Activated naive CD8-positive, alpha-beta T cell treated with anti-CD3 and anti-CD28 coated beads, Interleukin-2, amount 50 U/mL, for 16 hours (primary cell): ENCODE data around the gene ZNF226.
"Not testable (repeated sequence)": the region's sequence is repeated elsewhere in the genome, so short reads cannot be mapped to it uniquely, and the experiment has no call there.

Experiments
- DNase-seq: peaks from one replicate; pipeline ENCODE4 v3.0.0-alpha.2; 2020; ENCODE audit warnings: low read depth, low spot score

ZNF226 gene

GRCh38 chr19:44164673-44165512 lies at the start of gene ZNF226:
Gene ZNF226, plus strand, starts transcription at chr19:44165100. Its CDS starts 4,981 bp downstream, at chr19:44170081.
- DNase-seq = peak; percentile 62

DNA sequence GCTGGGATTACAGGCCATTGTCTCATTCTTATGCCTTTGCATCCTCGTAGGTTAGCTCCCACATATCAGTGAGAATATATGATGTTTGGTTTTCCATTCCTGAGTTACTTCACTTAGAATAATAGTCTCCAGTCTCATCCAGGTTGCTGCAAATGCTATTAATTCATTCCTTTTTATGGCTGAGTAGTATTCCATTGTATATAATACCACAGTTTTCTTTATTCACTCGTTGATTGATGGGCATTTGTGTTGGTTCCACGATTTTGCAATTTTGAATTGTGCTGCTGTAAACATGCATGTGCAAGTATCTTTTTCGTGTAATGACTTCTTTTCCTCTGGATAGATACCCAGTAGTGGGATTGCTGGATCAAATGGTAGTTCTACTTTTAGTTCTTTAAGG lies 43.7 kb upstream of the ZNF226 start:
- not testable (repeated sequence) for DNase-seq

DNA sequence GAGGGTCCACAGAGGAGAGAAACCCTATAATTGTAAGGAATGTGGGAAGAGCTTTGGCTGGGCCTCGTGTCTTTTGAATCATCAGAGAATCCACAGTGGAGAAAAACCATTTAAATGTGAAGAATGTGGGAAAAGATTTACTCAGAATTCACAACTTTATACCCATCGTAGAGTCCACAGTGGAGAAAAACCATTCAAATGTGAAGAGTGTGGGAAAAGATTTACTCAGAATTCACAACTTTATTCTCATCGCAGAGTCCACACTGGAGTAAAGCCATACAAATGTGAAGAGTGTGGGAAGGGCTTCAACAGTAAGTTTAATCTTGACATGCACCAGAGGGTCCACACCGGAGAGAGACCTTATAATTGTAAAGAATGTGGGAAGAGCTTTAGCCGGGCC lies 32.9 kb upstream of the ZNF226 start:
- DNase-seq = no peak

DNA sequence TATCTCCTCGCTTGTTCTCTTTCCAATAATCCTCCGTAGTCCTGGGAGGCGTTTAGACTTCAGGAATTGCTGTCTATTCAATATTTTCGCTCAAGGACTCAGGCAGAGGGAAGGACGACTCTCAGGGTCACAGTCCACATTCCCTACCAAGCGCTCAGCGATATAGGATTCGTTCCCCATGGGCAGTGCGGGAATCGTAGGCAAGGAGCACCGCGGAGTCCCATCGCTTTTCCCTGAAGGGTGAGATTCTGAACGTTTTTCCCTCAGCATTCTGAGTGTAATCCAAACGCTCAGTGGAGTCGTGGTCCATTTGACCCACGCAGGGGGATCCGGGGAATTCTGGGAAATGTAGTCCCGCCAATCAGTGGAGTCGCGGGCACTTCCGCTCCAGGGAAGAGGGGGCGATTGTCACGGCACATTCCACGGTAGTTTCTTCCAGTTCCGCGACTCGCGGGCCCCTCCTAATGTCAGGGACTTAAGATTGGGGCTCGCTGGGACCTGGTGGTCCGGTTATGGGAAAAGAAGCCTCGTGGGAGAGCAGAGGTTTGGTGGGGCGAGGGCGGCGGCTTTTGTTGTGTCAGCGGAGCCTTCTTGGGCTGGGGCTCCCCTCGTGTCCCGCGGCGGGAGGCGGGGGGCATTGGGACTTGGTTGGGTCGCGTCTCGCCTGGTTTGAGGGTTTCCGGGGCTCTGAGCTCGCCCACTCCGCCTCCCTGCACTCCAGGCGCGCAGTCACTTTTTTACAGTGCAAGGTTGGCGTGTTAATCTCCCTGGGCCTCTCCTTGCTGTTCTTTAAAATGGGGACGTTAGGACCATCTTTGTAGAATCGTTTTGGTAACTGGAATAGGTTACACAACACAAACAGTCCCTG lies 23.5 kb upstream of the ZNF226 start, which contains the start of gene ZNF234:
Gene ZNF234 (plus strand): TSS at position 364 of the 868 bp plus-strand sequence. CDS start 3,079 bp downstream, outside the sequence.
- peak; percentile 41 for DNase-seq

DNA sequence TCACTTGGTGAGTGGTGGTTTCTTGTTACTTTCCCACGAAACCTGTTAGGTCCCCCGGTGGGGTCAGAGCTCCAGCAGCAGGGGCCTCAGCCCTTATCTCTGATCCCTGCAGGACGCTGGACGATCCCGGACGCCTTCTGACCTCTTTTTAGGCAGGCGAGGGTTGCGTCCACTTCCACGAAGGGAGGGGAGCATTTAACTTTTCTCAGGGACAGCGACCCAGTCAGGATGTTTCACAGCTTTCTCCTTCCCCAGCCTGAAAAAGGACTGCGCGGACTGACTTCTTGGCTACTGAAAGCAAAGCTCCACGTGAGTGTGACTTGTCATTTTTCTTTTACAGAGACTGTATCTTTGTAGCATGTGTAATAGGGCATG lies 22.9 kb upstream of the ZNF226 start:
- no peak for DNase-seq

DNA sequence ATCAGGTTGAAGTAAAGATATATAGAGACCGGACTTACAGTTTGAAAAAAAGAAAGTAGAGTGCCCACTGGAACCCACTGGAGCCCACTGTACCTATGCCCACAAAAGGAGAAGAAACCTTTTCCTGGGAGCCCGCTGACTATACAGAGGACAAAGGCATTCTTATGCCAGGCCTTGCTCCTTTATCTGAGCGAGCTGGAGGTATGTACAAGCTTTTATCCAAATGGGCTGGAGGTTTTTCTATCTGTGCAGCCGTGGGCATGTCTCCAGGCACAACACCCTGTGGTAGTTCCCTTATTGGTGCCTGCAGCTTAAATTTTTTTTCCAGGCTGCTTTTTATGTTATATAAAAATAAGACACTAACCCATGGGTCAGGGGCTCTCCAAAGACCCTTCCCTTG lies 15.1 kb upstream of the ZNF226 start:
- DNase-seq = no peak

DNA sequence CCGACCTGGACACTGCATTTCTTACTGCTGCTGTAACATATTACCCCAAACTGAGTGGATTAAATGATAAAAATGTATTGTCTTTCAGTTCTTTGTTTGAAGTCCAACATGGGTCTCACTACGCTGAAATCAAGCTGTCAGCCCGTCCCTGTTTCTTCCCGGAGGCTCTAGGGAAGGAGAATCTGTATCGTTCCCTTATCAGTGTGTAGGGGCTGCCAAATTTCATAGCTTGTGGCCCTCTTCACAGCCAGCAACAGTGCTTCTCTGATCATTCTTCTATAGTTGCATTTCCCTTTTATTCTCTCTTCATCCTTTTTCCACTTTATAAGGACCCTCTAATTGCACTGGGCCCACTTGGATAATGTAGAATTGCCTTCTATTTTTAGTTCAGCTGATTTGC lies 13.4 kb upstream of the ZNF226 start:
- no peak for DNase-seq

- no peak for DNase-seq
These were observed 8.4 kb upstream of the ZNF226 start for GRCh38 chr19:44156475-44156874.

- DNase-seq = no peak
These were observed 1.1 kb upstream of the ZNF226 start for GRCh38 chr19:44163789-44164188.

DNA sequence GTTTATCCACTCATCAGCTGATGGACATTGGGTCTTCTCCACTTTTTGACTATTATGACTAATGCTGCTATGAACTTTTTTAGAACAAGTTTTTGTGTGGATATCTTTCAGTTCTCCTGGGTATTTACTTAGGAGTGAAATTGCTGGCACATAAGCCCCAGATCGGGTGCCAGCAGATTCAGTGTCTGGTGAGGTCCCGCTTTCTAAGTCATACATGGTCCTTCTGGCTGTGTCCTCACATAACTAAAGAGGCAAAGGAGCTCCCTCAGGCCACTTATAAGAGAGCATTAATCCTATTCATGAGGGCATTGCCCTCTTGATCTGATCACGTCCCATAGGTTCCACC lies 600 bp upstream of the ZNF226 start:
- no peak for DNase-seq

DNA sequence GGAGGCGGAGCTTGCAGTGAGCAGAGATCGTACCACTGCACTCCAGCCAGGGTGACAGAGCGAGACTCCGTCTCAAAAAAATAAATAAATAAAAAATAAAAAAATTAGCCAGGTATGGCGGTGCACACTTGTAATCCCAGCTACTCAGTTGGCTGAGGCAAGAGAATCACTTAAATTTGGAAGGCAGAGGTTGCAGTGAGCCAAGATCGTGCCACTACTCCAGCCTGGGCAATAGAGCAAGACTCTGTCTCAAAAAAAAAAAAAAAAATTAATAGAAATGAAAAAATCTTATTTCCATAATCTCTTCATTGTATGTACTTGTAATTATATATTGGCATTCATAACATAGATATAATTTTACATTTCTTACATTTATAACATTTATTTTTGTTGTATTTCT lies 5.8 kb downstream of the ZNF226 start:
- not testable (repeated sequence) for DNase-seq

DNA sequence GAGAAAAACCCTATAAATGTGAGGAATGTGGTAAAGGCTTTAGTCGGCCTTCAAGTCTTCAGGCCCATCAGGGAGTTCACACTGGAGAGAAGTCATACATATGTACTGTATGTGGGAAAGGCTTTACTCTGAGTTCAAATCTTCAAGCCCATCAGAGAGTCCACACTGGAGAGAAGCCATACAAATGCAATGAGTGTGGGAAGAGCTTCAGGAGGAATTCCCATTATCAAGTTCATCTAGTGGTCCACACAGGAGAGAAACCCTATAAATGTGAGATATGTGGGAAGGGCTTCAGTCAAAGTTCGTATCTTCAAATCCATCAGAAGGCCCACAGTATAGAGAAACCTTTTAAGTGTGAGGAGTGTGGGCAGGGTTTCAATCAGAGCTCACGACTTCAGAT lies 11.7 kb downstream of the ZNF226 start:
- no peak for DNase-seq

GRCh38 chr19:44180968-44181367 lies 16.1 kb downstream of the ZNF226 start:
- no peak for DNase-seq

- no peak for DNase-seq
These were observed 17.2 kb downstream of the ZNF226 start for GRCh38 chr19:44182145-44182544.

DNA sequence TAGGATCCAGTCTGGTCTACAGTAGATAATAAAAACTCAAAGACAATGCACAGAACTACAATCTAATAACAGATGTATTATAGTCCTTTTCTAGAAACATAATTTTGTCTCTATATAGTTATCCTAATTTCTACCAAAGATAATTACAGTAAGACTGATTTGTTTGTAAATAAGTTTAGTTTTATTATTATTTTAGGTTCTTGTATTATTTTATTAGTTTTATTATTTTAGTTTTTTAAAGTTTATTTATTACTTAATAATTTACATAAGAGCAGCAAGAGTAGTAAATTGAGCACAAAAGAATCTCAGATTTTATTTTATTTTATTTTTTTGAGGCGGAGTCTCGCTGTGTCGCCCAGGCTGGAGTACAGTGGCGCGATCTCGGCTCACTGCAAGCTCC lies 25.1 kb downstream of the ZNF226 start:
- DNase-seq = no peak

GRCh38 chr19:44192127-44192526 lies 27.2 kb downstream of the ZNF226 start:
- no peak for DNase-seq

- no peak for DNase-seq
These were observed 31.9 kb downstream of the ZNF226 start for GRCh38 chr19:44196772-44197171.

DNA sequence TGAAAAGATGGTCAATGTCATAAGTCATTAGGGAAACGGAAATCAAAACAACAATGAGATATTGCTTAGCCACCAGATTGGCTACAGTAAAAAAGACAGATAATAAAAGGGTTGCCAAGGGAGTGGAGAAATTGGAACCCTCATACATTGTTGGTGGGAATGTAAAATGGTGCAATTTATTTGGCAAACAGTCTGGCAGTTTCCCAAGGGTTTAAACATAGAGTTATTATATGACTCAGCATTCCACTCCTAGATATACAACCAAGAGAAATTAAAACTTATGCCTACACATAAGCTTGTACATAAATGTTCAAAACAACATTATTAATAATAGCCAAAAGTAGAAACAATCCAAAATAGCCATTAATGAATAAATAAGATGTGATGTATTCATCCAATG lies 37.6 kb downstream of the ZNF226 start:
- DNase-seq = no peak

DNA sequence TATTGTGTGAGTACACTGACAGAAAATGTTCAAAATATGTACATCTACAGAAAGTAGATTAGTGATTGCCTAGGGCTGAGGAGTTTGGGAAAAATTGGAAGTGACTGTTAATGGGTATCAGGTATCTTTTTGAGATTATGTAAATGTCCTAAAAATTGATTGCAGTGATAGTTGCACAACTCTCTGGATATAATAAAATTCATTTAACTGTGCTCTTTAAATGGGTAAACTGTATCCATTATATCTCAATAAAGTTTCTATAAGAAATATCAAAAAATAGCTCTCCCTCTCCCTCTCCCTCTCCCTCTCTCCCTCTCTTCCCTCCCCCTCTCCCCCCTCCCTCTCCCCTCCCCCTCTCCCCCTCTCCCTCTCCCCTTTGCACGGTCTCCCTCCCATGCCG lies 38.1 kb downstream of the ZNF226 start:
- no peak for DNase-seq

GRCh38 chr19:44203877-44204276 lies 39.0 kb downstream of the ZNF226 start:
- not testable (repeated sequence) for DNase-seq

GRCh38 chr19:44204772-44205171 lies 39.9 kb downstream of the ZNF226 start:
- DNase-seq = no peak

- DNase-seq = peak; percentile 64
These were observed 42.4 kb downstream of the ZNF226 start for GRCh38 chr19:44207126-44207803.
